H1 (cell line): Measurements from ENCODE around the gene PEPD. TPM values are rescaled to one million over a fixed set of nuclear protein-coding genes. Genes with fewer than 3 reads are reported as not detected.

Experiments used
- BACH1 ChIP-seq: IDR thresholded peaks from 2 replicates; pipeline ENCODE4 v1.6.1; 2012; ENCODE audit warnings: low read length, improper control_type of control experiment
- CTBP2 ChIP-seq: IDR thresholded peaks from 2 replicates; pipeline ENCODE4 v1.7.0; 2011; ENCODE audit warnings: borderline replicate concordance, mild to moderate bottlenecking, moderate library complexity, mixed read lengths, low read length; ENCODE audit not compliant: insufficient read depth, insufficient read length
- HDAC6 ChIP-seq: IDR thresholded peaks from one replicate; pipeline ENCODE4 v1.7.1; 2012; ENCODE audit warnings: low read depth, mild to moderate bottlenecking, inconsistent platforms, low read length, moderate library complexity
- NANOG ChIP-seq: IDR thresholded peaks from 2 replicates; pipeline ENCODE4 v1.6.1; 2011; ENCODE audit warnings: low read length, low read depth, mild to moderate bottlenecking, inconsistent platforms; ENCODE audit not compliant: insufficient read depth, poor library complexity, severe bottlenecking
- POLR2A ChIP-seq, 2 experiments: IDR thresholded peaks; 1 replicate in 1 of 2; 2 replicates in 1 of 2; pipeline ENCODE4 v1.6.1; 2011; ENCODE audit warnings: low read depth in 2 of 2, low read length in 2 of 2, mild to moderate bottlenecking in 2 of 2; ENCODE audit errors: control extremely low read depth in 1 of 2
- SRF ChIP-seq: IDR thresholded peaks from 2 replicates; pipeline ENCODE4 v1.6.1; 2011; ENCODE audit warnings: mild to moderate bottlenecking, low read depth, low read length, moderate library complexity
- polyA plus RNA-seq, 7 experiments: library from polyadenylated mRNA; depleted of rRNA in 3 of 7; stranded (reverse) in 5 of 7; unstranded in 2 of 7; fragments of >200 nt in 5 of 7; fragments of 200-250 nt in 2 of 7; gene quantifications; 1 replicate in 5 of 7; 2 replicates in 1 of 7; 4 replicates in 1 of 7; pipeline versions ENCODE4 v1.2.1 to v1.2.3, GENCODE V29; 2011 to 2013; ENCODE audit warnings: missing spikeins in 2 of 7, mixed read lengths in 2 of 7
- total RNA-seq: library from RNA; stranded (reverse); fragmentation: NEBNext Ultra II Directional; extraction: Animal tissue kit (Norgen Biotek cat#: 25700); gene quantifications from 2 replicates; pipeline ENCODE4 v1.2.1, GENCODE V29; 2021
- TF ChIP-seq, protein P1 (sequence below): IDR thresholded peaks from 2 replicates; pipeline ENCODE4 v1.6.1; 2011; ENCODE audit warnings: low read length, improper control_type of control experiment
- TF ChIP-seq, protein P2 (sequence below): fragments of 300-600 bp; sonication (generic); IDR thresholded peaks from 2 replicates; pipeline ENCODE4 v1.7.1; 2012; ENCODE audit warnings: low read length, moderate library complexity, mild to moderate bottlenecking, inconsistent platforms; ENCODE audit not compliant: insufficient replicate concordance

Gene PEPD
- total and polyA plus RNA-seq, 2 of the 8 experiments (the other 6 are each of a cell fraction or from before 2014, with no cell fraction given) = 84.1 to 178 TPM

DNA sequence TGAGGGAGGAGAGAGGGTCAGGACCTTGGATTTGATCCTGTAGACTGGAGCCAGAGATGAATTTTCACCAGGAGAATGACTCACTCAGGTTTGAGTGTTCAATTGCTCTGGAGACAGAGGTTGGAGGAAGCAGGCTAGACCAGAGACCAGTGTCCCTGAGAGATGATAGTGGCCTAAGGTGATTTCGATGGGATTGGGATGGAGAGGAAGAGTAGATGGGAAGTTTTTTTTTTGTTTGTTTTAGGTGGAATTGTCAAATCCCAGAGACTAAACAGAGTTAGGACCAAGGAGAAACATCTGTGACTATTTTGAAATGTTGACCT, 145.8 kb downstream of the PEPD start (continued):
- TF ChIP-seq, protein P1, sequence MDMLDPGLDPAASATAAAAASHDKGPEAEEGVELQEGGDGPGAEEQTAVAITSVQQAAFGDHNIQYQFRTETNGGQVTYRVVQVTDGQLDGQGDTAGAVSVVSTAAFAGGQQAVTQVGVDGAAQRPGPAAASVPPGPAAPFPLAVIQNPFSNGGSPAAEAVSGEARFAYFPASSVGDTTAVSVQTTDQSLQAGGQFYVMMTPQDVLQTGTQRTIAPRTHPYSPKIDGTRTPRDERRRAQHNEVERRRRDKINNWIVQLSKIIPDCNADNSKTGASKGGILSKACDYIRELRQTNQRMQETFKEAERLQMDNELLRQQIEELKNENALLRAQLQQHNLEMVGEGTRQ = no peak
- TF ChIP-seq POLR2A (IDR thresholded peaks at IDR 0.05; ENCODE audit: control extremely low read depth in 1 of 2, low read depth in 2 of 2, low read length in 2 of 2) (no peak), NANOG (no peak), SRF (no peak), CTBP2 (no peak), HDAC6 (no peak), BACH1 (no peak)
- TF ChIP-seq, protein P2, sequence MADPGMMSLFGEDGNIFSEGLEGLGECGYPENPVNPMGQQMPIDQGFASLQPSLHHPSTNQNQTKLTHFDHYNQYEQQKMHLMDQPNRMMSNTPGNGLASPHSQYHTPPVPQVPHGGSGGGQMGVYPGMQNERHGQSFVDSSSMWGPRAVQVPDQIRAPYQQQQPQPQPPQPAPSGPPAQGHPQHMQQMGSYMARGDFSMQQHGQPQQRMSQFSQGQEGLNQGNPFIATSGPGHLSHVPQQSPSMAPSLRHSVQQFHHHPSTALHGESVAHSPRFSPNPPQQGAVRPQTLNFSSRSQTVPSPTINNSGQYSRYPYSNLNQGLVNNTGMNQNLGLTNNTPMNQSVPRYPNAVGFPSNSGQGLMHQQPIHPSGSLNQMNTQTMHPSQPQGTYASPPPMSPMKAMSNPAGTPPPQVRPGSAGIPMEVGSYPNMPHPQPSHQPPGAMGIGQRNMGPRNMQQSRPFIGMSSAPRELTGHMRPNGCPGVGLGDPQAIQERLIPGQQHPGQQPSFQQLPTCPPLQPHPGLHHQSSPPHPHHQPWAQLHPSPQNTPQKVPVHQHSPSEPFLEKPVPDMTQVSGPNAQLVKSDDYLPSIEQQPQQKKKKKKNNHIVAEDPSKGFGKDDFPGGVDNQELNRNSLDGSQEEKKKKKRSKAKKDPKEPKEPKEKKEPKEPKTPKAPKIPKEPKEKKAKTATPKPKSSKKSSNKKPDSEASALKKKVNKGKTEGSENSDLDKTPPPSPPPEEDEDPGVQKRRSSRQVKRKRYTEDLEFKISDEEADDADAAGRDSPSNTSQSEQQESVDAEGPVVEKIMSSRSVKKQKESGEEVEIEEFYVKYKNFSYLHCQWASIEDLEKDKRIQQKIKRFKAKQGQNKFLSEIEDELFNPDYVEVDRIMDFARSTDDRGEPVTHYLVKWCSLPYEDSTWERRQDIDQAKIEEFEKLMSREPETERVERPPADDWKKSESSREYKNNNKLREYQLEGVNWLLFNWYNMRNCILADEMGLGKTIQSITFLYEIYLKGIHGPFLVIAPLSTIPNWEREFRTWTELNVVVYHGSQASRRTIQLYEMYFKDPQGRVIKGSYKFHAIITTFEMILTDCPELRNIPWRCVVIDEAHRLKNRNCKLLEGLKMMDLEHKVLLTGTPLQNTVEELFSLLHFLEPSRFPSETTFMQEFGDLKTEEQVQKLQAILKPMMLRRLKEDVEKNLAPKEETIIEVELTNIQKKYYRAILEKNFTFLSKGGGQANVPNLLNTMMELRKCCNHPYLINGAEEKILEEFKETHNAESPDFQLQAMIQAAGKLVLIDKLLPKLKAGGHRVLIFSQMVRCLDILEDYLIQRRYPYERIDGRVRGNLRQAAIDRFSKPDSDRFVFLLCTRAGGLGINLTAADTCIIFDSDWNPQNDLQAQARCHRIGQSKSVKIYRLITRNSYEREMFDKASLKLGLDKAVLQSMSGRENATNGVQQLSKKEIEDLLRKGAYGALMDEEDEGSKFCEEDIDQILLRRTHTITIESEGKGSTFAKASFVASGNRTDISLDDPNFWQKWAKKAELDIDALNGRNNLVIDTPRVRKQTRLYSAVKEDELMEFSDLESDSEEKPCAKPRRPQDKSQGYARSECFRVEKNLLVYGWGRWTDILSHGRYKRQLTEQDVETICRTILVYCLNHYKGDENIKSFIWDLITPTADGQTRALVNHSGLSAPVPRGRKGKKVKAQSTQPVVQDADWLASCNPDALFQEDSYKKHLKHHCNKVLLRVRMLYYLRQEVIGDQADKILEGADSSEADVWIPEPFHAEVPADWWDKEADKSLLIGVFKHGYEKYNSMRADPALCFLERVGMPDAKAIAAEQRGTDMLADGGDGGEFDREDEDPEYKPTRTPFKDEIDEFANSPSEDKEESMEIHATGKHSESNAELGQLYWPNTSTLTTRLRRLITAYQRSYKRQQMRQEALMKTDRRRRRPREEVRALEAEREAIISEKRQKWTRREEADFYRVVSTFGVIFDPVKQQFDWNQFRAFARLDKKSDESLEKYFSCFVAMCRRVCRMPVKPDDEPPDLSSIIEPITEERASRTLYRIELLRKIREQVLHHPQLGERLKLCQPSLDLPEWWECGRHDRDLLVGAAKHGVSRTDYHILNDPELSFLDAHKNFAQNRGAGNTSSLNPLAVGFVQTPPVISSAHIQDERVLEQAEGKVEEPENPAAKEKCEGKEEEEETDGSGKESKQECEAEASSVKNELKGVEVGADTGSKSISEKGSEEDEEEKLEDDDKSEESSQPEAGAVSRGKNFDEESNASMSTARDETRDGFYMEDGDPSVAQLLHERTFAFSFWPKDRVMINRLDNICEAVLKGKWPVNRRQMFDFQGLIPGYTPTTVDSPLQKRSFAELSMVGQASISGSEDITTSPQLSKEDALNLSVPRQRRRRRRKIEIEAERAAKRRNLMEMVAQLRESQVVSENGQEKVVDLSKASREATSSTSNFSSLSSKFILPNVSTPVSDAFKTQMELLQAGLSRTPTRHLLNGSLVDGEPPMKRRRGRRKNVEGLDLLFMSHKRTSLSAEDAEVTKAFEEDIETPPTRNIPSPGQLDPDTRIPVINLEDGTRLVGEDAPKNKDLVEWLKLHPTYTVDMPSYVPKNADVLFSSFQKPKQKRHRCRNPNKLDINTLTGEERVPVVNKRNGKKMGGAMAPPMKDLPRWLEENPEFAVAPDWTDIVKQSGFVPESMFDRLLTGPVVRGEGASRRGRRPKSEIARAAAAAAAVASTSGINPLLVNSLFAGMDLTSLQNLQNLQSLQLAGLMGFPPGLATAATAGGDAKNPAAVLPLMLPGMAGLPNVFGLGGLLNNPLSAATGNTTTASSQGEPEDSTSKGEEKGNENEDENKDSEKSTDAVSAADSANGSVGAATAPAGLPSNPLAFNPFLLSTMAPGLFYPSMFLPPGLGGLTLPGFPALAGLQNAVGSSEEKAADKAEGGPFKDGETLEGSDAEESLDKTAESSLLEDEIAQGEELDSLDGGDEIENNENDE = no peak
